Measurements from ENCODE around the gene APEH. TPM values are rescaled to one million over a fixed set of nuclear protein-coding genes. Genes with fewer than 3 reads are reported as not detected.

The APEH gene
- total and polyA plus RNA-seq, 2 of the 13 experiments (the other 11 are each of a cell fraction or from before 2014, with no cell fraction given) = 116 to 130 TPM

DNA sequence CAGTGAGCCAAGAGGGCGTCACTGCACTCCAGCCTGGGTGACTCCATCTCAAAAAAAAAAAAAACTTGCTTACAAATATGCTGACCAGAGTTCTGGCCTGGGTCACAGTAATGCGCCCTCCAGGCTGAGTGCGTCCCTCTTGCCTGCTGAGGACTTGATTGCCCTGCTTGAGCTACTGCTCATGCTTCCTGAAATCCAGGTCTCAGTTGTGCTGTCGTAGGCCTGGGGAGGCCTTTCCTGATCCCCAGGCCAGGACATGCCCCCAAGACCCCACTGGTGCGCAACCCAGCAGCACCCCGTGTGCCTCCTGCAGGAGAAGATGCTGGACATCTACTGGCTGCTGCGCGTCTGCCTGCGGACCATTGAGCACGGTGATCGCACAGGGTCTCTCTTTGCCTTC lies 38.0 kb downstream of the APEH start:
- Histone ChIP-seq H3K4me3 (replicated peaks in 1 of 3; ENCODE audit: insufficient read depth in 1 of 3, low read depth in 2 of 3, low read length in 3 of 3) (no peak overlapping the region), H3K4me2 (ENCODE audit: low read depth, low read length) (no peak overlapping the region), H3K36me3 (replicated peaks in 1 of 2; ENCODE audit: control insufficient read depth in 1 of 2, insufficient read depth in 2 of 2, low read length in 2 of 2) (peaks cover 5 to 10% of the 10 kb centered on the region in 2 experiments; a peak in 4 of 5 replicates), H3K4me1 (ENCODE audit: insufficient read depth, low read length) (peaks cover 23% of the 10 kb centered on the region), H3K9ac (ENCODE audit: insufficient read depth, low read depth, low read length) (no peak overlapping the region), H3K9me3 (ENCODE audit: low read length) (no peaks in the 10 kb centered on the region), H3K79me2 (ENCODE audit: insufficient read depth, low read length) (no peaks in the 10 kb centered on the region), H3K27ac (ENCODE audit: extremely low read length, insufficient read depth, low read length) (no peak overlapping the region), H2AFZ (ENCODE audit: low read length) (no peak overlapping the region), H4K20me1 (ENCODE audit: insufficient read depth, low read length) (no peaks in the 10 kb centered on the region), H3K27me3 (ENCODE audit: control insufficient read depth in 1 of 2, insufficient read depth in 2 of 2, low read length in 2 of 2) (no peaks in the 10 kb centered on the region)
- DNase-seq (ENCODE audit: low spot score) (no peak), FAIRE-seq (no peak), ATAC-seq (no peak)
- in situ Hi-C loops (cut with HindIII; ENCODE audit: extremely low pct_ligation_motif_present, low pct_unique_long_range_greater_than_20kb) = no loop called here
- POLR2A ChIA-PET = no interaction called here
- 97% methylated on average over 7 of the region's 11 CpGs for WGBS (ENCODE audit: low lambda C conversion rate)
- intact Hi-C loops (cut with micrococcal nuclease; ENCODE audit: unreplicated experiment) = no loop called here
- CTCF ChIA-PET (ENCODE audit: low intra/inter-chr PET ratio, low total read pairs) = no interaction called here
- no TSS peak for BruUV-seq (replicated peaks)
- TF ChIP-seq, protein P1, sequence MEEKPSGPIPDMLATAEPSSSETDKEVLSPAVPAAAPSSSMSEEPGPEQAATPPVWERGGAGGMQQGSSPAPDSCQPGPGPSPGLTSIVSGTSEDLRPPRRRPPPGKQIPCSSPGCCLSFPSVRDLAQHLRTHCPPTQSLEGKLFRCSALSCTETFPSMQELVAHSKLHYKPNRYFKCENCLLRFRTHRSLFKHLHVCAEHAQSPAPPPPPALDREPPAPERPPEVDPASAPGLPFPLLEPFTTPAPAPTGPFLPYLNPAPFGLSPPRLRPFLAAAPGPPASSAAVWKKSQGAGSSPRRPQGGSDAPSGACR (CRISPR knock-in tag; IDR thresholded peaks at IDR 0.05) = no peak
- TF ChIP-seq KLF12 (CRISPR knock-in tag; IDR thresholded peaks at IDR 0.05; ENCODE audit: borderline replicate concordance) (no peak), ZSCAN9 (CRISPR knock-in tag; IDR thresholded peaks at IDR 0.05; ENCODE audit: borderline replicate concordance) (no peak), CENPX (CRISPR knock-in tag; IDR thresholded peaks at IDR 0.05) (no peak), CENPT (CRISPR knock-in tag; IDR thresholded peaks at IDR 0.05; ENCODE audit: low read depth) (no peak), RAD21 (CRISPR knock-in tag; IDR thresholded peaks at IDR 0.05) (no peak), MAFK (conservative IDR thresholded peaks at IDR 0.05 in 1 of 2, IDR thresholded peaks at IDR 0.05 in 1 of 2; ENCODE audit: low read length in 2 of 2) (no peak), ZNF546 (CRISPR knock-in tag; conservative IDR thresholded peaks at IDR 0.05) (no peak), ZNF331 (CRISPR knock-in tag; IDR thresholded peaks at IDR 0.05) (no peak), NR2F1 (CRISPR knock-in tag; IDR thresholded peaks at IDR 0.05) (no peak), KLF15 (CRISPR knock-in tag; IDR thresholded peaks at IDR 0.05; ENCODE audit: borderline replicate concordance) (no peak)
- TF ChIP-seq, protein P2, sequence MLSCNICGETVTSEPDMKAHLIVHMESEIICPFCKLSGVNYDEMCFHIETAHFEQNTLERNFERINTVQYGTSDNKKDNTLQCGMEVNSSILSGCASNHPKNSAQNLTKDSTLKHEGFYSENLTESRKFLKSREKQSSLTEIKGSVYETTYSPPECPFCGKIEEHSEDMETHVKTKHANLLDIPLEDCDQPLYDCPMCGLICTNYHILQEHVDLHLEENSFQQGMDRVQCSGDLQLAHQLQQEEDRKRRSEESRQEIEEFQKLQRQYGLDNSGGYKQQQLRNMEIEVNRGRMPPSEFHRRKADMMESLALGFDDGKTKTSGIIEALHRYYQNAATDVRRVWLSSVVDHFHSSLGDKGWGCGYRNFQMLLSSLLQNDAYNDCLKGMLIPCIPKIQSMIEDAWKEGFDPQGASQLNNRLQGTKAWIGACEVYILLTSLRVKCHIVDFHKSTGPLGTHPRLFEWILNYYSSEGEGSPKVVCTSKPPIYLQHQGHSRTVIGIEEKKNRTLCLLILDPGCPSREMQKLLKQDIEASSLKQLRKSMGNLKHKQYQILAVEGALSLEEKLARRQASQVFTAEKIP (CRISPR knock-in tag; IDR thresholded peaks at IDR 0.05; ENCODE audit: borderline replicate concordance) = no peak
- TF ChIP-seq, protein P3, sequence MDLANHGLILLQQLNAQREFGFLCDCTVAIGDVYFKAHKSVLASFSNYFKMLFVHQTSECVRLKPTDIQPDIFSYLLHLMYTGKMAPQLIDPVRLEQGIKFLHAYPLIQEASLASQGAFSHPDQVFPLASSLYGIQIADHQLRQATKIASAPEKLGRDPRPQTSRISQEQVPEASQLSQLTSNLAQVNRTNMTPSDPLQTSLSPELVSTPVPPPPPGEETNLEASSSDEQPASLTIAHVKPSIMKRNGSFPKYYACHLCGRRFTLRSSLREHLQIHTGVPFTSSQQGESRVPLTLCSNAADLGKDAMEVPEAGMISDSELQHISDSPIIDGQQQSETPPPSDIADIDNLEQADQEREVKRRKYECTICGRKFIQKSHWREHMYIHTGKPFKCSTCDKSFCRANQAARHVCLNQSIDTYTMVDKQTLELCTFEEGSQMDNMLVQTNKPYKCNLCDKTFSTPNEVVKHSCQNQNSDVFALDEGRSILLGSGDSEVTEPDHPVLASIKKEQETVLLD (CRISPR knock-in tag; IDR thresholded peaks at IDR 0.05; ENCODE audit: low read depth) = no peak
- TF ChIP-seq, protein P4, sequence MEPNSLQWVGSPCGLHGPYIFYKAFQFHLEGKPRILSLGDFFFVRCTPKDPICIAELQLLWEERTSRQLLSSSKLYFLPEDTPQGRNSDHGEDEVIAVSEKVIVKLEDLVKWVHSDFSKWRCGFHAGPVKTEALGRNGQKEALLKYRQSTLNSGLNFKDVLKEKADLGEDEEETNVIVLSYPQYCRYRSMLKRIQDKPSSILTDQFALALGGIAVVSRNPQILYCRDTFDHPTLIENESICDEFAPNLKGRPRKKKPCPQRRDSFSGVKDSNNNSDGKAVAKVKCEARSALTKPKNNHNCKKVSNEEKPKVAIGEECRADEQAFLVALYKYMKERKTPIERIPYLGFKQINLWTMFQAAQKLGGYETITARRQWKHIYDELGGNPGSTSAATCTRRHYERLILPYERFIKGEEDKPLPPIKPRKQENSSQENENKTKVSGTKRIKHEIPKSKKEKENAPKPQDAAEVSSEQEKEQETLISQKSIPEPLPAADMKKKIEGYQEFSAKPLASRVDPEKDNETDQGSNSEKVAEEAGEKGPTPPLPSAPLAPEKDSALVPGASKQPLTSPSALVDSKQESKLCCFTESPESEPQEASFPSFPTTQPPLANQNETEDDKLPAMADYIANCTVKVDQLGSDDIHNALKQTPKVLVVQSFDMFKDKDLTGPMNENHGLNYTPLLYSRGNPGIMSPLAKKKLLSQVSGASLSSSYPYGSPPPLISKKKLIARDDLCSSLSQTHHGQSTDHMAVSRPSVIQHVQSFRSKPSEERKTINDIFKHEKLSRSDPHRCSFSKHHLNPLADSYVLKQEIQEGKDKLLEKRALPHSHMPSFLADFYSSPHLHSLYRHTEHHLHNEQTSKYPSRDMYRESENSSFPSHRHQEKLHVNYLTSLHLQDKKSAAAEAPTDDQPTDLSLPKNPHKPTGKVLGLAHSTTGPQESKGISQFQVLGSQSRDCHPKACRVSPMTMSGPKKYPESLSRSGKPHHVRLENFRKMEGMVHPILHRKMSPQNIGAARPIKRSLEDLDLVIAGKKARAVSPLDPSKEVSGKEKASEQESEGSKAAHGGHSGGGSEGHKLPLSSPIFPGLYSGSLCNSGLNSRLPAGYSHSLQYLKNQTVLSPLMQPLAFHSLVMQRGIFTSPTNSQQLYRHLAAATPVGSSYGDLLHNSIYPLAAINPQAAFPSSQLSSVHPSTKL (CRISPR knock-in tag; IDR thresholded peaks at IDR 0.05) = no peak
- TF ChIP-seq, protein P5, sequence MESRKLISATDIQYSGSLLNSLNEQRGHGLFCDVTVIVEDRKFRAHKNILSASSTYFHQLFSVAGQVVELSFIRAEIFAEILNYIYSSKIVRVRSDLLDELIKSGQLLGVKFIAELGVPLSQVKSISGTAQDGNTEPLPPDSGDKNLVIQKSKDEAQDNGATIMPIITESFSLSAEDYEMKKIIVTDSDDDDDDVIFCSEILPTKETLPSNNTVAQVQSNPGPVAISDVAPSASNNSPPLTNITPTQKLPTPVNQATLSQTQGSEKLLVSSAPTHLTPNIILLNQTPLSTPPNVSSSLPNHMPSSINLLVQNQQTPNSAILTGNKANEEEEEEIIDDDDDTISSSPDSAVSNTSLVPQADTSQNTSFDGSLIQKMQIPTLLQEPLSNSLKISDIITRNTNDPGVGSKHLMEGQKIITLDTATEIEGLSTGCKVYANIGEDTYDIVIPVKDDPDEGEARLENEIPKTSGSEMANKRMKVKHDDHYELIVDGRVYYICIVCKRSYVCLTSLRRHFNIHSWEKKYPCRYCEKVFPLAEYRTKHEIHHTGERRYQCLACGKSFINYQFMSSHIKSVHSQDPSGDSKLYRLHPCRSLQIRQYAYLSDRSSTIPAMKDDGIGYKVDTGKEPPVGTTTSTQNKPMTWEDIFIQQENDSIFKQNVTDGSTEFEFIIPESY (CRISPR knock-in tag; IDR thresholded peaks at IDR 0.05) = no peak
